Suppressor macrophage treated with lipopolysaccharide for 4 hours (primary cell): ENCODE data around the gene RHBDD2.
A peak's percentile ranks its signal among the peaks of the same experiment; 100 is the strongest.

Experiments used
- DNase-seq: peaks from one replicate; pipeline ENCODE4 v3.0.0-alpha.2; 2020

The RHBDD2 gene

GRCh38 chr7:75921479-75921878, 42.6 kb downstream of the RHBDD2 start:
- DNase-seq: no peak

- DNase-seq: no peak
Observed at GRCh38 chr7:75922966-75923603, 44.3 kb downstream of the RHBDD2 start.

GRCh38 chr7:75924256-75924655, 45.4 kb downstream of the RHBDD2 start:
- no peak for DNase-seq

GRCh38 chr7:75924889-75925288, 46.1 kb downstream of the RHBDD2 start:
- DNase-seq: peak; percentile 81

- DNase-seq: no peak
Observed at GRCh38 chr7:75925717-75926435, 47.0 kb downstream of the RHBDD2 start.

- no peak for DNase-seq
Observed at GRCh38 chr7:75928568-75928914, 49.7 kb downstream of the RHBDD2 start.

GRCh38 chr7:75931680-75932079, 52.8 kb downstream of the RHBDD2 start:
- DNase-seq: no peak

GRCh38 chr7:75937958-75938786, 59.3 kb downstream of the RHBDD2 start:
- DNase-seq: peak; percentile 93
